DOHH2 (cell line): ENCODE data around the gene PLXNB1.

Source experiments
- EZH2phosphoT487 ChIP-seq: fragments of 200-600 bp; sonication (generic); IDR thresholded peaks from 2 replicates; pipeline ENCODE4 v1.6.1; 2017; ENCODE audit warnings: borderline replicate concordance, mild to moderate bottlenecking, antibody characterized with exemption, low read length, moderate library complexity, mixed read lengths
- TF ChIP-seq, protein P1 (sequence below): fragments of 200-600 bp; sonication (generic); IDR thresholded peaks from one replicate; pipeline ENCODE4 v1.5.1; 2014; ENCODE audit warnings: antibody characterized with exemption, mild to moderate bottlenecking, low read depth, low read length; ENCODE audit not compliant: poor library complexity, severe bottlenecking

DNA sequence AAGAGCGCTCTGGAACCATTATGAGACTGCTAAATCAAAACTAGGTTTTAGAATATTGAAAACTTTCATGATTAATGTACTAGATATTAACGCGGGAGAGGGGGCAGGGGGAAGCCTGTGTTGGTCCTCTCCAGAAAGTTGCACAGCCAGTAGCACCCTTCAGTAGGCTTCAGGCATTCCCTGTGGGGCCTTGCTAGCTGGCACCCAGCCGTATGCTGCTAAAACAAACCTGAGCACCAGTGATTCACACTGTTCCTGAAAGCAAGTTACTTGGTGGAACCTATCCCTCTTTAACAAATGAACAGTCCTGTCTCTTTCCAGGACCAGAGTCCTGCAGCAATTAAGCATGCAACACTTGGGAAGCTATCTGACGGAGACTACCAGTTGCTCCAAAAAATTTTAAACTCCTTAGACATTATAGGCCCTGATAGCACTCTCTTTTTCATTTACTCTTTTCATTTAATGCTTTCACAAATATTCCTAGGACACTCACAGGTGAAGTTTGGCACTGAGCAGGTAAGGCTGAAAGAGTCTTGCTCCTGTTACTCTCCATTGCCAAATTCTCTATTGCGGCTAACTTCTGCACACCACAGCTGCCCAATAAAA lies 15.5 kb upstream of the PLXNB1 start:
- TF ChIP-seq, protein P1, sequence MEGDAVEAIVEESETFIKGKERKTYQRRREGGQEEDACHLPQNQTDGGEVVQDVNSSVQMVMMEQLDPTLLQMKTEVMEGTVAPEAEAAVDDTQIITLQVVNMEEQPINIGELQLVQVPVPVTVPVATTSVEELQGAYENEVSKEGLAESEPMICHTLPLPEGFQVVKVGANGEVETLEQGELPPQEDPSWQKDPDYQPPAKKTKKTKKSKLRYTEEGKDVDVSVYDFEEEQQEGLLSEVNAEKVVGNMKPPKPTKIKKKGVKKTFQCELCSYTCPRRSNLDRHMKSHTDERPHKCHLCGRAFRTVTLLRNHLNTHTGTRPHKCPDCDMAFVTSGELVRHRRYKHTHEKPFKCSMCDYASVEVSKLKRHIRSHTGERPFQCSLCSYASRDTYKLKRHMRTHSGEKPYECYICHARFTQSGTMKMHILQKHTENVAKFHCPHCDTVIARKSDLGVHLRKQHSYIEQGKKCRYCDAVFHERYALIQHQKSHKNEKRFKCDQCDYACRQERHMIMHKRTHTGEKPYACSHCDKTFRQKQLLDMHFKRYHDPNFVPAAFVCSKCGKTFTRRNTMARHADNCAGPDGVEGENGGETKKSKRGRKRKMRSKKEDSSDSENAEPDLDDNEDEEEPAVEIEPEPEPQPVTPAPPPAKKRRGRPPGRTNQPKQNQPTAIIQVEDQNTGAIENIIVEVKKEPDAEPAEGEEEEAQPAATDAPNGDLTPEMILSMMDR, result no peak
- TF ChIP-seq EZH2phosphoT487, result no peak
